Peyer's patch (tissue), 4 donors: ENCODE data around the gene SHISA6.

Experiments used
- CTCF ChIP-seq, 6 experiments: fragments of 450-650 bp in 4 of 6; fragments of 200-600 bp in 2 of 6; sonication (generic) in 1 of 6; IDR thresholded peaks; one replicate each; pipeline ENCODE4 v1.5.1; 2017 to 2019; ENCODE audit warnings: antibody characterized with exemption in 6 of 6, mild to moderate bottlenecking in 3 of 6, moderate library complexity in 1 of 6
- POLR2A ChIP-seq, 2 donors: fragments of 450-650 bp; IDR thresholded peaks; one replicate each; pipeline ENCODE4 v1.5.1; 2017; ENCODE audit warnings: antibody characterized with exemption in 2 of 2, mild to moderate bottlenecking in 2 of 2, moderate library complexity in 2 of 2

GRCh38 chr17:11332706-11333105, 91.7 kb downstream of the SHISA6 start:
- TF ChIP-seq CTCF (IDR thresholded peaks at IDR 0.05) (no peak), POLR2A (IDR thresholded peaks at IDR 0.05) (no peak)
